Astrocyte of the cerebellum (primary cell): ENCODE measurements around the gene COMP.

Experiments
- DNase-seq: peaks from one replicate; pipeline ENCODE4 v3.0.0-alpha.2; 2011; ENCODE audit warnings: low read depth
- H3K4me3 ChIP-seq: 2 replicates; pipeline ENCODE4 v1.5.1; 2011; ENCODE audit warnings: mild to moderate bottlenecking, low read depth, low read length, moderate library complexity
- CTCF ChIP-seq: IDR thresholded peaks from 2 replicates; pipeline ENCODE4 v1.5.1; 2012; ENCODE audit warnings: low read length, low read depth, moderate library complexity, mild to moderate bottlenecking; ENCODE audit errors: missing control alignments
- in situ Hi-C: cut with HindIII; loops from 2 replicates; pipeline ENCODE4 v1.10.0; 2017; ENCODE audit warnings: low sequenced_read_pairs

The COMP gene

GRCh38 chr19:18746401-18747325, 44.4 kb downstream of the COMP start:
- no peak for DNase-seq
- no peak for TF ChIP-seq CTCF
- no peak overlapping the region for H3K4me3 ChIP-seq
- in situ Hi-C loops = loop anchor here (5.0 kb wide), 1 partner anchor 74 kb away; no protein-coding TSS in a partner anchor

GRCh38 chr19:18745931-18746330, 45.2 kb downstream of the COMP start:
- TF ChIP-seq CTCF = no peak
- DNase-seq = no peak
- in situ Hi-C loops = loop anchor here (5.0 kb wide), 1 partner anchor 74 kb away; no protein-coding TSS in a partner anchor

DNA sequence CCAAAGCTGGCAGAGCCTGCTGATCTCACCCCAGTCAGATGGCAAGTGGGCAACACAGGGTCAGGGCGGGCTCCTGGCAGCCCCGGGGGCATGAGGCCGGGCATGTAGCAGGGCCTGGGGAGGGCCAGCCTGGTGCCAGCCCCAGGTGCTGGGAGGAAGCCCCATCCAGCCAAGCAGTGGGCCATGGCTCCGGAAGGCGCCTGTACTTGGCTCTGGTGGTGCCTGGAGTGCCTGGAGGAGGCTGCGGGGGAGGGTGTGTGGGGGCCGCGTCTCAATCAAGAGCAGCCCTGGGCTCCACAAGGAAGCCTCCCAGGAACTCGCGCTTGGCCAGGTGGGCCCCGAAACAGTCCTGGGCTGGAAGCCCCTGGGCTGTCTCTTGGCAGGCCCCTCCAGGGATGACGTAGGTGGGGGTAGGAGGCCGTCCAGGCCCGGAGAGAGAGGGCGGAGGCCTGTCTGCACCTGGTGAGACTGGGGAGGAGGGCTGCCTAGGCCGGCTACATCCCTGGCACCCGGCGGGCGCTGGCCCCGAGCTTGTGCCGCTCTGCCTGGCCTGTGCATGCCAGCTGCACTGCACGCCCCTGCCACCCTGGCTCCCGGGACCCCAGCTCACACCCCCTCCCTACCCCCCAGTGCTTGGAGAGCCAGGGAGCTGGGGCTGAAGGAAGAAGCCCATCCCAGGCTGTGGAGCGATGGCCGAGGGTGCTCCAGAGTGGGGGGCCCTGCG, 45.9 kb downstream of the COMP start:
- no peak for TF ChIP-seq CTCF
- H3K4me3 ChIP-seq = no peak overlapping the region
- DNase-seq = no peak
- in situ Hi-C loops = loop anchor here (5.0 kb wide), 1 partner anchor 73 kb away; no protein-coding TSS in a partner anchor

More at GRCh38 chr19:18745931-18746330, 45.2 kb downstream of the COMP start:
- no peak overlapping the region for H3K4me3 ChIP-seq

GRCh38 chr19:18743784-18744418, 47.2 kb downstream of the COMP start:
- no peak overlapping the region for H3K4me3 ChIP-seq
- in situ Hi-C loops = no loop called here
- no peak for TF ChIP-seq CTCF
- no peak for DNase-seq

DNA sequence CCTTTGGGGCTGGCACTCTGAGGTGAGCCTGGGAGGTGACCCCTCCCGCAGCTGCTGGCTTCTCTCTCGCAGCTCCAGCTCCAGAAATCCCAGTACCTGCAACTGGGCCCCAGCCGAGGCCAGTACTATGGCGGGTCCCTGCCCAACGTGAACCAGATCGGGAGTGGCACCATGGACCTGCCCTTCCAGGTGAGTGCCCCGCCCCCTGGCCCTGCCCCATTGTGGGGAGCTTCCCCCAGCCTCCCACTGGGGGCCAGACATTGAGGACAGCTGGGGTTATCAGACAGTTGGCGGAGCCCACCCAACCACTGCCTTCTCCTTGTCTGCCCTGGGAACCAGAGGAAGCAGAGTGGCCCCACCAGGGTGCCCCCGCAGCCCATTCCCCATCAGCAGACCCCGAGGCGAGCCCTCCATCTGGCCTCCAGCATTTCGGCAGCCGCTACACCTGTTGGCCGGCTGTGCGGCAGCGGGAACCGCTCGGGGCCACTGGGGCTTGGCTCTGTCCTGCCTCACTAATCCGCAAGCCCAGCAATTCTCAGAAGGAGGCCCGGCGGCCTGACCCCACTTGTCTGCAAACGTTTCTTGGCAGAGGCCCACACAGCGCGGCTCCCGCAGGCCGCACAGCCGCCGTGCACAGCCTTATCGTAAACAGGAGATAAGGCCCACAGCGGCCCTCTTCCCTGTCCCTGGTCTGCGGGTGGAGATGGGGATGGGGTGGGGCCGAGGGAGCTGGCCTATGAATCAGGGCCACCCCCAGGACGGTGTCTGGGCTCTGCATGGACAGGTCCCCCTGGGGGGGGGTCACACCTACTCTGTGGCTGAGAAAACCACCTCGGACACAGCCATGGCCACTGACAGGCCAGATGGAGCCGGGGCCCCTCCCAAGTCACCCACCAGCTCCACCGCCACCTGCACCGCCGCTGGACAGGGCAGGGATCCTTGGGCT, 48.0 kb downstream of the COMP start:
- TF ChIP-seq CTCF = no peak
- no peak overlapping the region for H3K4me3 ChIP-seq
- peak; percentile 38 for DNase-seq

More for the DNA sequence above, 48.0 kb downstream of the COMP start:
- in situ Hi-C loops = no loop called here
